ENCODE measurements around the gene PLXNA4.

DNA sequence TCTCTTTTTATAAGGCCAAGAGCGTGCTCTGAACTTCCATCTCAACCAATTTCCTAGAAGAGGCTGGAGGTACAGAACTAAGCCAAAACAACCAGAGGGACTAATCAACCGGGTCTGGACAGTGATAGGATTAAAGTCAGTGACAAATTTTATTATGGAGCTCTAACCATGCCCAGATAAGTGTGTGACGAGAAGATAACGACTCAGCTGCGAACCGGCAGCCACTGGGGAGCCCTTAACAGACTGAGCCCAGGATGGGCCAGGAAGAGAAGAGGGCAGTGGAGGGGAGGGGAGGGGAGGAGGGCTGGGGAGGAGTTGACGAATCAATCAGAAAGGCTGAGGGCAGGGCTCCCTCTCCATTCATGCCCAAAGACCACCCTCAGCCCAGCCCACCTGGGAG, 119.9 kb downstream of the PLXNA4 start:
- TF ChIP-seq, protein P1, sequence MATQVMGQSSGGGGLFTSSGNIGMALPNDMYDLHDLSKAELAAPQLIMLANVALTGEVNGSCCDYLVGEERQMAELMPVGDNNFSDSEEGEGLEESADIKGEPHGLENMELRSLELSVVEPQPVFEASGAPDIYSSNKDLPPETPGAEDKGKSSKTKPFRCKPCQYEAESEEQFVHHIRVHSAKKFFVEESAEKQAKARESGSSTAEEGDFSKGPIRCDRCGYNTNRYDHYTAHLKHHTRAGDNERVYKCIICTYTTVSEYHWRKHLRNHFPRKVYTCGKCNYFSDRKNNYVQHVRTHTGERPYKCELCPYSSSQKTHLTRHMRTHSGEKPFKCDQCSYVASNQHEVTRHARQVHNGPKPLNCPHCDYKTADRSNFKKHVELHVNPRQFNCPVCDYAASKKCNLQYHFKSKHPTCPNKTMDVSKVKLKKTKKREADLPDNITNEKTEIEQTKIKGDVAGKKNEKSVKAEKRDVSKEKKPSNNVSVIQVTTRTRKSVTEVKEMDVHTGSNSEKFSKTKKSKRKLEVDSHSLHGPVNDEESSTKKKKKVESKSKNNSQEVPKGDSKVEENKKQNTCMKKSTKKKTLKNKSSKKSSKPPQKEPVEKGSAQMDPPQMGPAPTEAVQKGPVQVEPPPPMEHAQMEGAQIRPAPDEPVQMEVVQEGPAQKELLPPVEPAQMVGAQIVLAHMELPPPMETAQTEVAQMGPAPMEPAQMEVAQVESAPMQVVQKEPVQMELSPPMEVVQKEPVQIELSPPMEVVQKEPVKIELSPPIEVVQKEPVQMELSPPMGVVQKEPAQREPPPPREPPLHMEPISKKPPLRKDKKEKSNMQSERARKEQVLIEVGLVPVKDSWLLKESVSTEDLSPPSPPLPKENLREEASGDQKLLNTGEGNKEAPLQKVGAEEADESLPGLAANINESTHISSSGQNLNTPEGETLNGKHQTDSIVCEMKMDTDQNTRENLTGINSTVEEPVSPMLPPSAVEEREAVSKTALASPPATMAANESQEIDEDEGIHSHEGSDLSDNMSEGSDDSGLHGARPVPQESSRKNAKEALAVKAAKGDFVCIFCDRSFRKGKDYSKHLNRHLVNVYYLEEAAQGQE (IDR thresholded peaks at IDR 0.05; ENCODE audit: insufficient replicate concordance, low read depth): no peak
- no peak for TF ChIP-seq POLR2AphosphoS5 (IDR thresholded peaks at IDR 0.05; ENCODE audit: low read depth)
